Stimulated activated CD4-positive, alpha-beta T cell treated with anti-CD3 and anti-CD28 coated beads, Interleukin-4, amount 100 ng/mL, for 1 hour (primary cell): ENCODE measurements around the gene PSMA2.
A peak's percentile ranks its signal among the peaks of the same experiment; 100 is the strongest.

Source experiments
- DNase-seq: peaks from one replicate; pipeline ENCODE4 v3.0.0-alpha.2; 2020

PSMA2 gene

GRCh38 chr7:42931834-42932651 lies at the start of gene PSMA2, which contains the start of gene MRPL32:
PSMA2 (minus strand) TSS chr7:42932174; CDS start chr7:42932158, 16 bp downstream.
MRPL32 (plus strand) TSS chr7:42932376; CDS start chr7:42932387, 11 bp downstream.
- peak; percentile 89 for DNase-seq

- no peak for DNase-seq
Measured at GRCh38 chr7:42981601-42982000, 49.6 kb upstream of the PSMA2 start.

GRCh38 chr7:42980514-42980913 lies 48.5 kb upstream of the PSMA2 start:
- DNase-seq = no peak

GRCh38 chr7:42980084-42980483 lies 48.1 kb upstream of the PSMA2 start:
- no peak for DNase-seq

GRCh38 chr7:42978496-42978895 lies 46.5 kb upstream of the PSMA2 start:
- no peak for DNase-seq

GRCh38 chr7:42976371-42976770 lies 44.4 kb upstream of the PSMA2 start:
- no peak for DNase-seq

- no peak for DNase-seq
Measured at GRCh38 chr7:42972699-42973500, 40.9 kb upstream of the PSMA2 start.

GRCh38 chr7:42967391-42967790 lies 35.4 kb upstream of the PSMA2 start:
- DNase-seq = no peak

GRCh38 chr7:42964849-42965805 lies 33.2 kb upstream of the PSMA2 start:
- no peak for DNase-seq

- no peak for DNase-seq
Measured at GRCh38 chr7:42964293-42964692, 32.3 kb upstream of the PSMA2 start.

GRCh38 chr7:42961170-42961569 lies 29.2 kb upstream of the PSMA2 start:
- DNase-seq = no peak

- no peak for DNase-seq
Measured at GRCh38 chr7:42960762-42961161, 28.8 kb upstream of the PSMA2 start.

- DNase-seq = no peak
Measured at GRCh38 chr7:42959549-42959948, 27.6 kb upstream of the PSMA2 start.

- DNase-seq = no peak
Measured at GRCh38 chr7:42956062-42956461, 24.1 kb upstream of the PSMA2 start.

GRCh38 chr7:42953994-42954393 lies 22.0 kb upstream of the PSMA2 start:
- no peak for DNase-seq

- DNase-seq = no peak
Measured at GRCh38 chr7:42952328-42952727, 20.4 kb upstream of the PSMA2 start.

GRCh38 chr7:42950417-42950816 lies 18.4 kb upstream of the PSMA2 start:
- no peak for DNase-seq

GRCh38 chr7:42947521-42947920 lies 15.5 kb upstream of the PSMA2 start:
- DNase-seq = no peak

GRCh38 chr7:42946627-42946950 lies 14.6 kb upstream of the PSMA2 start:
- no peak for DNase-seq

- DNase-seq = no peak
Measured at GRCh38 chr7:42945821-42946626, 14.1 kb upstream of the PSMA2 start.

GRCh38 chr7:42940985-42941847 lies 9.2 kb upstream of the PSMA2 start:
- DNase-seq = peak; percentile 80
